ENCODE data around the gene ALDH7A1.

The ALDH7A1 gene

GRCh38 chr5:126483156-126483555 is 111.9 kb downstream of the ALDH7A1 start:
- no peak for TF ChIP-seq FOXP2 (optimal IDR thresholded peaks at IDR 0.05; ENCODE audit: borderline replicate concordance, extremely low read depth, extremely low read length, insufficient read depth)
- TF ChIP-seq POLR2AphosphoS5 (IDR thresholded peaks at IDR 0.05; ENCODE audit: low read depth, low read length), result no peak
- TF ChIP-seq SIN3A (IDR thresholded peaks at IDR 0.05; ENCODE audit: borderline replicate concordance, insufficient read depth, low read length), result no peak
- TF ChIP-seq TAF1 (IDR thresholded peaks at IDR 0.05; ENCODE audit: borderline replicate concordance, insufficient read depth, low read length), result no peak
- TF ChIP-seq REST (IDR thresholded peaks at IDR 0.05; ENCODE audit: insufficient read depth in 1 of 2, low read depth in 2 of 2, low read length in 2 of 2), result no peak

GRCh38 chr5:126482591-126482990 is 112.4 kb downstream of the ALDH7A1 start:
- TF ChIP-seq REST (IDR thresholded peaks at IDR 0.05; ENCODE audit: insufficient read depth in 1 of 2, low read depth in 2 of 2, low read length in 2 of 2), result no peak

- TF ChIP-seq REST (IDR thresholded peaks at IDR 0.05; ENCODE audit: insufficient read depth in 1 of 2, low read depth in 2 of 2, low read length in 2 of 2) (no peak), POLR2AphosphoS5 (IDR thresholded peaks at IDR 0.05; ENCODE audit: low read depth, low read length) (no peak), FOXP2 (optimal IDR thresholded peaks at IDR 0.05; ENCODE audit: borderline replicate concordance, extremely low read depth, extremely low read length, insufficient read depth) (no peak), TAF1 (IDR thresholded peaks at IDR 0.05; ENCODE audit: borderline replicate concordance, insufficient read depth, low read length) (no peak), SIN3A (IDR thresholded peaks at IDR 0.05; ENCODE audit: borderline replicate concordance, insufficient read depth, low read length) (no peak)
Measured at GRCh38 chr5:126481243-126481642, 113.8 kb downstream of the ALDH7A1 start.

Data from PFSK-1 (cell line).